ENCODE results near the gene PHACTR3. TPM values are rescaled to one million over a fixed set of nuclear protein-coding genes. Genes with fewer than 3 reads are reported as not detected.

PHACTR3 gene
- total and polyA plus RNA-seq, 2 donors (not counting 3 experiments of a cell fraction or from before 2014, with no cell fraction given) = not detected

DNA sequence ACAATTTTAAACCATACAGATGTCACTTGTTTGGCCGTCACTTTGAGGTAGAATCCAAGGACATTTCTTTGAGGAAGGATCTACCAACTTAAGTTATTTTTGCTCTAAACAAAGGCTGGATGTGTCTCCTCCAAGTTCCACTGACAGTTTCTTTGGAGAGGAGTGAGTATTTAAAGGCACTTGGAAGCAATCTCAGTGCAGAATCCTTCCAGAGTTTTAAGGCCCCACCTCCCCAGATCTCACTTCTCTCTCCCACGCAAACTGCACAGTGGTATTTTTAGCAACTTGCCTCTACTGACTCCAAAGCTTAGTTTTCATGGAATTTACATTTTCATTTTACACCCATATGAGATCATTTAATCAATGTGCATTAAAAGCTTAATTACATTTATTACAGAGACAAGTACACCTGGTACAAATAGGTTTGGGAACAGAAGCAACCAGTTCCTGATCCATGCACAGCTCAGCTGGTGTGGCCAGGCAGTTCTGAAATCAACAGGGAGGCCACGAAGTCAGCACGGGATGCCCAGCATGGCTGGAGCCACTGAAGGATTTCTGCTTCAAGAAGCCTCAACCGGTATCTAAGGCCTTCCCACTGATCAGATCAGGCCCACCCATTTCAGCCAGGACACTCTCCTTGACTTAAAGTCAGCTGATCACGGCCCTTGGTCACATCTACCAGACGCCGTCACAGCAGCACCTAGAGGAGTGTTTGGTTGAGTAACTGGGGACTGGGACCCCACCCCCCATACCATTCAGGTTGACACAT lies 219.3 kb downstream of the PHACTR3 start:
- no peaks in the 10 kb centered on the region for H3K9me3 ChIP-seq (replicated peaks; ENCODE audit: control insufficient read depth, insufficient read depth, low read length)
- no peak overlapping the region for H3K4me3 ChIP-seq (replicated peaks in 1 of 3; ENCODE audit: insufficient read depth in 1 of 3, low read depth in 1 of 3, low read length in 3 of 3)
- H3K36me3 ChIP-seq (ENCODE audit: control insufficient read depth in 2 of 2, extremely low read depth in 1 of 2, insufficient read depth in 2 of 2, low read length in 2 of 2) = no peaks in the 10 kb centered on the region
- H4K20me1 ChIP-seq (replicated peaks; ENCODE audit: control insufficient read depth, extremely low read depth, insufficient read depth, low read length) = no peaks in the 10 kb centered on the region
- H3K27ac ChIP-seq (ENCODE audit: insufficient read depth, low read depth, low read length) = no peak overlapping the region
- no peak overlapping the region for H2AFZ ChIP-seq (ENCODE audit: low read depth, low read length)
- intact Hi-C loops (cut with micrococcal nuclease) (no loop called here), dilution Hi-C loops (cut with MboI; ENCODE audit: extremely low pct_ligation_motif_present, low sequenced_read_pairs) (no loop called here)
- H3K9me1 ChIP-seq (replicated peaks; ENCODE audit: control insufficient read depth, extremely low read depth, insufficient read depth, low read length) = no peaks in the 10 kb centered on the region
- FAIRE-seq = no peak
- TF ChIP-seq, protein P1, sequence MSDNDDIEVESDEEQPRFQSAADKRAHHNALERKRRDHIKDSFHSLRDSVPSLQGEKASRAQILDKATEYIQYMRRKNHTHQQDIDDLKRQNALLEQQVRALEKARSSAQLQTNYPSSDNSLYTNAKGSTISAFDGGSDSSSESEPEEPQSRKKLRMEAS (IDR thresholded peaks at IDR 0.05; ENCODE audit: insufficient read depth, insufficient read length) = no peak
- TF ChIP-seq POLR2A (IDR thresholded peaks at IDR 0.05; ENCODE audit: low read depth, low read length) (no peak), JUN (IDR thresholded peaks at IDR 0.05; ENCODE audit: borderline replicate concordance, insufficient read depth, insufficient read length, low read depth) (no peak), POLR2AphosphoS5 (IDR thresholded peaks at IDR 0.05; ENCODE audit: insufficient read depth, low read depth, low read length) (no peak), EZH2 (IDR thresholded peaks at IDR 0.05; ENCODE audit: borderline replicate concordance, low read depth, low read length, severe bottlenecking) (no peak), MYC (IDR thresholded peaks at IDR 0.05; ENCODE audit: low read depth, low read length) (no peak), FOS (IDR thresholded peaks at IDR 0.05; ENCODE audit: borderline replicate concordance, insufficient read depth, low read length) (no peak), GATA2 (IDR thresholded peaks at IDR 0.05; ENCODE audit: insufficient read depth, insufficient read length, low read depth, low read length) (no peak)
- TF ChIP-seq, protein P2, sequence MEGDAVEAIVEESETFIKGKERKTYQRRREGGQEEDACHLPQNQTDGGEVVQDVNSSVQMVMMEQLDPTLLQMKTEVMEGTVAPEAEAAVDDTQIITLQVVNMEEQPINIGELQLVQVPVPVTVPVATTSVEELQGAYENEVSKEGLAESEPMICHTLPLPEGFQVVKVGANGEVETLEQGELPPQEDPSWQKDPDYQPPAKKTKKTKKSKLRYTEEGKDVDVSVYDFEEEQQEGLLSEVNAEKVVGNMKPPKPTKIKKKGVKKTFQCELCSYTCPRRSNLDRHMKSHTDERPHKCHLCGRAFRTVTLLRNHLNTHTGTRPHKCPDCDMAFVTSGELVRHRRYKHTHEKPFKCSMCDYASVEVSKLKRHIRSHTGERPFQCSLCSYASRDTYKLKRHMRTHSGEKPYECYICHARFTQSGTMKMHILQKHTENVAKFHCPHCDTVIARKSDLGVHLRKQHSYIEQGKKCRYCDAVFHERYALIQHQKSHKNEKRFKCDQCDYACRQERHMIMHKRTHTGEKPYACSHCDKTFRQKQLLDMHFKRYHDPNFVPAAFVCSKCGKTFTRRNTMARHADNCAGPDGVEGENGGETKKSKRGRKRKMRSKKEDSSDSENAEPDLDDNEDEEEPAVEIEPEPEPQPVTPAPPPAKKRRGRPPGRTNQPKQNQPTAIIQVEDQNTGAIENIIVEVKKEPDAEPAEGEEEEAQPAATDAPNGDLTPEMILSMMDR (IDR thresholded peaks at IDR 0.05; ENCODE audit: extremely low read depth in 1 of 2, insufficient read depth in 1 of 2, low read depth in 1 of 2, low read length in 2 of 2) = no peak
- no peaks in the 10 kb centered on the region for H3K4me1 ChIP-seq (ENCODE audit: control insufficient read depth, extremely low read depth, insufficient read depth, low read length)
- no TSS peak for BruUV-seq (replicated peaks)
- ChIA-PET CTCF (no interaction called here), POLR2A (no interaction called here)
- H3K79me2 ChIP-seq (ENCODE audit: control insufficient read depth, insufficient read depth, low read length) = no peaks in the 10 kb centered on the region
- H3K4me2 ChIP-seq (ENCODE audit: insufficient read depth, low read length) = no peak overlapping the region
- DNase-seq (ENCODE audit: low read depth, low spot score) = no peak
- no peaks in the 10 kb centered on the region for H3K27me3 ChIP-seq (ENCODE audit: control insufficient read depth in 2 of 2, insufficient read depth in 2 of 2, low read length in 2 of 2)
- H3K9ac ChIP-seq (replicated peaks; ENCODE audit: extremely low read depth, insufficient read depth, low read length) = no peak overlapping the region
